GM23248 (cell line): ENCODE results near the gene DDX25.

Experiments
- EZH2 ChIP-seq: fragments of 200-600 bp; sonication (generic); IDR thresholded peaks from 2 replicates; pipeline ENCODE4 v1.6.1; 2018; ENCODE audit warnings: antibody characterized with exemption, mild to moderate bottlenecking; ENCODE audit not compliant: insufficient read depth, poor library complexity, severe bottlenecking
- EZH2phosphoT487 ChIP-seq: fragments of 200-600 bp; sonication (generic); IDR thresholded peaks from 2 replicates; pipeline ENCODE4 v1.6.1; 2018; ENCODE audit warnings: antibody characterized with exemption, moderate library complexity, mild to moderate bottlenecking, low read depth; ENCODE audit not compliant: insufficient read depth

DNA sequence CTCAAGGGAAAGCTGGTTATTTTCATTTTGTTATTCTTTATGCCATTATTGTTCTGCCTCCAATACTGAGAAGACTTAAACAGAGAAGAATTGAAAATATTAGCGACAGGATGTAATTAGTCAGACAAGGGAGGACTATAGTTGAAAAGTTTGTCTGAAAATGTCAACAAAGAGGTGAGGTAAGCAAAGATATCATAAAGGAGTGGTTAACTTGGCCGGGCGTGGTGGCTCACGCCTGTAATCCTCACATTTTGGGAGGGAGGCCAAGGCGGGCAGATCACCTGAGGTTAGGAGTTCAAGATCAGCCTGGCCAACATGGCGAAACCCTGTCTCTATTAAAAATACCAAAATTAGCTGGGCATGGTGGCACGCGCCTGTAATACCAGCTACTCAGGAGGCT, 20.9 kb upstream of the DDX25 start:
- TF ChIP-seq EZH2 (no peak), EZH2phosphoT487 (no peak)
